MM.1S (cell line): ENCODE measurements around the gene CORO1C.

Experiments used
- DNase-seq: peaks from one replicate; pipeline ENCODE4 v3.0.0-alpha.2; 2015
- H2AFZ ChIP-seq: fragments of 300-600 bp; sonication (generic); 2 replicates; pipeline ENCODE4 v1.6.0; 2016; ENCODE audit warnings: antibody characterized with exemption, low read length
- H3F3A ChIP-seq: fragments of 300-600 bp; sonication (generic); 2 replicates; pipeline ENCODE4 v1.6.1; 2016; ENCODE audit warnings: mild to moderate bottlenecking, antibody characterized with exemption, low read length, moderate library complexity, mixed read lengths; ENCODE audit not compliant: insufficient read depth
- H3K27ac ChIP-seq: fragments of 300-600 bp; sonication (generic); 2 replicates; pipeline ENCODE4 v1.5.1; 2016; ENCODE audit warnings: mild to moderate bottlenecking, low read length
- H3K27me3 ChIP-seq: fragments of 300-600 bp; sonication (generic); replicated peaks from 2 replicates; pipeline ENCODE4 v1.6.0; 2016; ENCODE audit warnings: low read length; ENCODE audit not compliant: insufficient read depth
- H3K36me3 ChIP-seq: fragments of 300-600 bp; sonication (generic); replicated peaks from 2 replicates; pipeline ENCODE4 v1.6.1; 2016; ENCODE audit warnings: mild to moderate bottlenecking, low read length, mixed read lengths; ENCODE audit not compliant: insufficient read depth
- H3K4me1 ChIP-seq: fragments of 300-600 bp; sonication (generic); 2 replicates; pipeline ENCODE4 v1.6.1; 2016; ENCODE audit warnings: low read length, mixed read lengths
- H3K4me2 ChIP-seq: fragments of 300-600 bp; sonication (generic); 2 replicates; pipeline ENCODE4 v1.6.0; 2016; ENCODE audit warnings: low read depth, low read length
- H3K4me3 ChIP-seq: fragments of 300-600 bp; sonication (generic); 2 replicates; pipeline ENCODE4 v1.5.1; 2016; ENCODE audit warnings: low read length, mixed read lengths
- H3K79me2 ChIP-seq: fragments of 300-600 bp; sonication (generic); 2 replicates; pipeline ENCODE4 v1.6.1; 2016; ENCODE audit warnings: mixed run types, low read length, mixed read lengths
- H3K9ac ChIP-seq: fragments of 300-600 bp; sonication (generic); 2 replicates; pipeline ENCODE4 v1.6.1; 2016; ENCODE audit warnings: low read length, mixed read lengths
- H3K9me2 ChIP-seq: fragments of 300-600 bp; sonication (generic); replicated peaks from 2 replicates; pipeline ENCODE4 v1.6.1; 2016; ENCODE audit warnings: mild to moderate bottlenecking, low read length, mixed read lengths; ENCODE audit not compliant: insufficient read depth
- H3K9me3 ChIP-seq: fragments of 300-600 bp; sonication (generic); replicated peaks from 2 replicates; pipeline ENCODE4 v1.6.1; 2016; ENCODE audit warnings: mild to moderate bottlenecking, low read length, mixed read lengths; ENCODE audit not compliant: insufficient read depth
- H4K20me1 ChIP-seq: fragments of 300-600 bp; sonication (generic); 2 replicates; pipeline ENCODE4 v1.6.1; 2016; ENCODE audit warnings: mild to moderate bottlenecking, low read length, moderate library complexity, mixed read lengths; ENCODE audit not compliant: insufficient read depth
- CTCF ChIP-seq: fragments of 300-600 bp; sonication (generic); IDR thresholded peaks from 2 replicates; pipeline ENCODE4 v1.5.1; 2016; ENCODE audit warnings: antibody characterized with exemption, low read length, mixed read lengths
- EZH2 ChIP-seq: fragments of 300-600 bp; sonication (generic); optimal IDR thresholded peaks from 2 replicates; pipeline ENCODE3; 2017; ENCODE audit warnings: low read depth, mild to moderate bottlenecking, antibody characterized with exemption, low read length, mixed read lengths
- EZH2phosphoT487 ChIP-seq: fragments of 300-600 bp; sonication (generic); IDR thresholded peaks from 2 replicates; pipeline ENCODE4 v1.6.1; 2018; ENCODE audit warnings: antibody characterized with exemption, low read length

Gene CORO1C

GRCh38 chr12:108671110-108671509 is 60.2 kb downstream of the CORO1C start:
- H3K27me3 ChIP-seq = no peaks in the 10 kb centered on the region
- H3K9me3 ChIP-seq = no peaks in the 10 kb centered on the region
- H3K4me1 ChIP-seq = peaks cover 25% of the 10 kb centered on the region
- H3K36me3 ChIP-seq = 0 out of 2 replicates have a peak, but pooled peaks cover 3% of the 10 kb centered on the region
- no peak overlapping the region for H3K4me2 ChIP-seq
- TF ChIP-seq CTCF = no peak
- TF ChIP-seq EZH2 = no peak
- no peak for TF ChIP-seq EZH2phosphoT487
- H3K27ac ChIP-seq = no peak overlapping the region
- peaks cover 19% of the 10 kb centered on the region for H3F3A ChIP-seq
- no peaks in the 10 kb centered on the region for H4K20me1 ChIP-seq
- peaks cover 95% of the 10 kb centered on the region for H3K79me2 ChIP-seq
- H3K4me3 ChIP-seq = no peak overlapping the region
- no peaks in the 10 kb centered on the region for H3K9me2 ChIP-seq
- H2AFZ ChIP-seq = no peak overlapping the region
- no peak for DNase-seq
- H3K9ac ChIP-seq = no peak overlapping the region

- Histone ChIP-seq H3K9ac (no peak overlapping the region), H3K4me3 (no peak overlapping the region), H3K36me3 (no peaks in the 10 kb centered on the region), H3K4me2 (no peak overlapping the region), H3K27ac (no peak overlapping the region), H3F3A (peaks cover 29% of the 10 kb centered on the region), H3K9me3 (no peaks in the 10 kb centered on the region), H2AFZ (no peak overlapping the region), H3K27me3 (no peaks in the 10 kb centered on the region), H3K9me2 (no peaks in the 10 kb centered on the region), H3K79me2 (peaks cover 95% of the 10 kb centered on the region), H3K4me1 (peaks cover 35% of the 10 kb centered on the region), H4K20me1 (no peaks in the 10 kb centered on the region)
- DNase-seq = no peak
- TF ChIP-seq CTCF (no peak), EZH2phosphoT487 (no peak), EZH2 (no peak)
Observed at GRCh38 chr12:108670066-108670631, 61.2 kb downstream of the CORO1C start.

GRCh38 chr12:108668542-108668941 is 62.8 kb downstream of the CORO1C start:
- no peak overlapping the region for H3K4me2 ChIP-seq
- no peaks in the 10 kb centered on the region for H3K9me3 ChIP-seq

More at GRCh38 chr12:108668542-108668941, 62.8 kb downstream of the CORO1C start:
- H3K36me3 ChIP-seq = no peaks in the 10 kb centered on the region
- peaks cover 86% of the 10 kb centered on the region for H3K79me2 ChIP-seq
- peaks cover 45% of the 10 kb centered on the region for H3F3A ChIP-seq
- H3K27ac ChIP-seq = no peak overlapping the region
- H4K20me1 ChIP-seq = no peaks in the 10 kb centered on the region
- no peaks in the 10 kb centered on the region for H3K27me3 ChIP-seq
- no peak overlapping the region for H3K4me3 ChIP-seq
- no peak overlapping the region for H2AFZ ChIP-seq
- H3K9me2 ChIP-seq = no peaks in the 10 kb centered on the region
- no peak for DNase-seq
- H3K9ac ChIP-seq = no peak overlapping the region
- peaks cover 45% of the 10 kb centered on the region for H3K4me1 ChIP-seq
- TF ChIP-seq EZH2phosphoT487 = no peak
- no peak for TF ChIP-seq EZH2
- TF ChIP-seq CTCF = no peak
